Neuronal stem cell (in vitro differentiated cells): ENCODE measurements around the gene KTN1.

Source experiments
- DNase-seq: peaks from one replicate; pipeline ENCODE4 v3.0.0-alpha.2; 2013; ENCODE audit warnings: low spot score
- H2AFZ ChIP-seq: one replicate; pipeline ENCODE4 v1.6.1; 2013; ENCODE audit warnings: mild to moderate bottlenecking, low read length, inconsistent platforms
- H2AK5ac ChIP-seq: 2 replicates; pipeline ENCODE4 v1.6.1; 2013; ENCODE audit warnings: low read depth, mild to moderate bottlenecking, inconsistent platforms, low read length, moderate library complexity, mixed read lengths
- H2BK120ac ChIP-seq: 2 replicates; pipeline ENCODE4 v1.6.1; 2013; ENCODE audit warnings: low read depth, mild to moderate bottlenecking, inconsistent platforms, low read length, moderate library complexity, mixed read lengths
- H2BK12ac ChIP-seq: one replicate; pipeline ENCODE4 v1.6.1; 2013; ENCODE audit warnings: low read length, inconsistent platforms
- H2BK15ac ChIP-seq: 2 replicates; pipeline ENCODE4 v1.6.1; 2013; ENCODE audit warnings: mild to moderate bottlenecking, low read length, inconsistent platforms, mixed read lengths
- H2BK5ac ChIP-seq: one replicate; pipeline ENCODE4 v1.6.1; 2013; ENCODE audit warnings: inconsistent platforms, mild to moderate bottlenecking, low read length, moderate library complexity
- H3K14ac ChIP-seq: one replicate; pipeline ENCODE4 v1.6.1; 2013; ENCODE audit warnings: low read length, inconsistent platforms
- H3K18ac ChIP-seq: 2 replicates; pipeline ENCODE4 v1.6.1; 2013; ENCODE audit warnings: low read length, inconsistent platforms
- H3K23ac ChIP-seq: 2 replicates; pipeline ENCODE4 v1.6.1; 2013; ENCODE audit warnings: low read depth, mild to moderate bottlenecking, mixed read lengths, low read length, inconsistent platforms; ENCODE audit not compliant: poor library complexity
- H3K27ac ChIP-seq: replicated peaks from 3 replicates; pipeline ENCODE4 v1.5.1; 2013; ENCODE audit warnings: low read length, inconsistent platforms
- H3K27me3 ChIP-seq, 3 experiments: 2 replicates each; pipeline ENCODE4 v1.6.1; 2013; ENCODE audit warnings: low read length in 3 of 3, mild to moderate bottlenecking in 2 of 3, inconsistent platforms in 1 of 3, low read depth in 1 of 3, mixed read lengths in 1 of 3, moderate library complexity in 1 of 3; ENCODE audit not compliant: control insufficient read depth in 3 of 3, insufficient read depth in 3 of 3
- H3K36me3 ChIP-seq, 2 donors: replicated peaks in 1 of 2; 2 replicates each; pipeline ENCODE4 v1.6.1; 2013; ENCODE audit warnings: low read length in 2 of 2; ENCODE audit not compliant: control insufficient read depth in 2 of 2, insufficient read depth in 2 of 2
- H3K4ac ChIP-seq: 2 replicates; pipeline ENCODE4 v1.6.1; 2013; ENCODE audit warnings: inconsistent platforms, mild to moderate bottlenecking, low read length, moderate library complexity
- H3K4me1 ChIP-seq, 2 donors: 1 replicate in 1 of 2; 2 replicates in 1 of 2; pipeline ENCODE4 v1.6.1; 2013; ENCODE audit warnings: low read length in 2 of 2, low read depth in 1 of 2; ENCODE audit not compliant: control insufficient read depth in 2 of 2, insufficient read depth in 1 of 2
- H3K4me2 ChIP-seq: one replicate; pipeline ENCODE4 v1.6.1; 2013; ENCODE audit warnings: mild to moderate bottlenecking, low read length, inconsistent platforms; ENCODE audit not compliant: insufficient read depth, poor library complexity, severe bottlenecking
- H3K4me3 ChIP-seq, 2 donors: 2 replicates each; pipeline ENCODE4 v1.5.1; 2013; ENCODE audit warnings: low read length in 2 of 2, mild to moderate bottlenecking in 2 of 2, inconsistent platforms in 1 of 2, moderate library complexity in 1 of 2
- H3K79me1 ChIP-seq: one replicate; pipeline ENCODE4 v1.6.1; 2013; ENCODE audit warnings: low read depth, mild to moderate bottlenecking, inconsistent platforms, low read length, moderate library complexity
- H3K9ac ChIP-seq: one replicate; pipeline ENCODE4 v1.6.1; 2013; ENCODE audit warnings: mild to moderate bottlenecking, low read depth, low read length, inconsistent platforms; ENCODE audit not compliant: poor library complexity
- H3K9me3 ChIP-seq, 2 donors: replicated peaks in 1 of 2; 2 replicates each; pipeline versions ENCODE3 to v1.6.1; 2013; ENCODE audit warnings: low read length in 2 of 2, mild to moderate bottlenecking in 2 of 2, inconsistent platforms in 1 of 2, low read depth in 1 of 2, mixed read lengths in 1 of 2, moderate library complexity in 1 of 2; ENCODE audit not compliant: control insufficient read depth in 2 of 2, insufficient read depth in 1 of 2
- H4K8ac ChIP-seq: one replicate; pipeline ENCODE4 v1.6.1; 2013; ENCODE audit warnings: low read depth, mild to moderate bottlenecking, inconsistent platforms, low read length, moderate library complexity
- H4K91ac ChIP-seq: one replicate; pipeline ENCODE4 v1.6.1; 2013; ENCODE audit warnings: low read length, low read depth, mild to moderate bottlenecking, inconsistent platforms; ENCODE audit not compliant: poor library complexity
- WGBS, 2 donors: extraction: QIAGEN DNeasy Blood & Tissue Kit; methylation state at CpG; one replicate each; pipeline ENCODE4 v1.1.7; 2013; ENCODE audit warnings: missing lambda C conversion rate in 2 of 2, mixed read lengths in 1 of 2; ENCODE audit not compliant: insufficient read length in 2 of 2, insufficient replicate concordance in 1 of 2; ENCODE audit errors: extremely low coverage in 2 of 2; 5-methylcytosine and 5-hydroxymethylcytosine counted together

The KTN1 gene

GRCh38 chr14:55667801-55668200, 87.8 kb downstream of the KTN1 start:
- Histone ChIP-seq H3K27ac (no peak overlapping the region), H2AFZ (no peak overlapping the region)
- WGBS, 2 donors: no CpG with 5 or more reads among the region's 2 CpGs

GRCh38 chr14:55671641-55672040, 91.6 kb downstream of the KTN1 start:
- no peak overlapping the region for H3K23ac ChIP-seq
- H3K4me3 ChIP-seq: no peak overlapping the region
- no peak overlapping the region for H4K8ac ChIP-seq
- no peaks in the 10 kb centered on the region for H3K4me1 ChIP-seq
- peaks cover 0 to 2% (median 0%) of the 10 kb centered on the region in 3 experiments for H3K27me3 ChIP-seq
- H3K4ac ChIP-seq: no peak overlapping the region
- no peak overlapping the region for H2AK5ac ChIP-seq
- H3K79me1 ChIP-seq: no peaks in the 10 kb centered on the region
- H2AFZ ChIP-seq: no peak overlapping the region
- H2BK15ac ChIP-seq: no peak overlapping the region
- no peak overlapping the region for H3K4me2 ChIP-seq
- peaks cover 9 to 90% of the 10 kb centered on the region in 2 donors for H3K36me3 ChIP-seq
- no peak overlapping the region for H3K18ac ChIP-seq
- no peak overlapping the region for H2BK12ac ChIP-seq
- WGBS, 2 donors: no CpG with 5 or more reads among the region's 2 CpGs
- H2BK5ac ChIP-seq: no peak overlapping the region
- H2BK120ac ChIP-seq: no peak overlapping the region
- H3K14ac ChIP-seq: no peak overlapping the region
- no peak overlapping the region for H3K9ac ChIP-seq
- peaks cover 0 to under 1% of the 10 kb centered on the region in 2 donors for H3K9me3 ChIP-seq
- no peak overlapping the region for H3K27ac ChIP-seq
- H4K91ac ChIP-seq: no peak overlapping the region
- no peak for DNase-seq

More at GRCh38 chr14:55667801-55668200, 87.8 kb downstream of the KTN1 start:
- Histone ChIP-seq H2BK120ac (no peak overlapping the region), H3K9me3 (no peaks in the 10 kb centered on the region), H3K27me3 (peaks cover 0 to 2% (median 0%) of the 10 kb centered on the region in 3 experiments), H3K4me1 (no peaks in the 10 kb centered on the region), H3K18ac (no peak overlapping the region), H3K79me1 (no peaks in the 10 kb centered on the region), H3K36me3 (peaks cover 2 to 77% of the 10 kb centered on the region in 2 donors), H2BK12ac (no peak overlapping the region), H3K4me2 (no peak overlapping the region), H3K23ac (no peak overlapping the region), H3K4me3 (no peak overlapping the region), H2BK15ac (no peak overlapping the region), H3K4ac (no peak overlapping the region), H2BK5ac (no peak overlapping the region), H3K9ac (no peak overlapping the region), H2AK5ac (no peak overlapping the region), H4K91ac (no peak overlapping the region), H4K8ac (no peak overlapping the region), H3K14ac (no peak overlapping the region)
- DNase-seq: no peak

GRCh38 chr14:55673048-55673447, 93.0 kb downstream of the KTN1 start:
- Histone ChIP-seq H3K4me1 (no peaks in the 10 kb centered on the region), H2AFZ (no peak overlapping the region), H3K4ac (no peak overlapping the region)

GRCh38 chr14:55681096-55681495, 101.1 kb downstream of the KTN1 start:
- no peak overlapping the region for H3K23ac ChIP-seq
- no peak overlapping the region for H2AFZ ChIP-seq
- H3K4me2 ChIP-seq: no peak overlapping the region
- no peak overlapping the region for H3K14ac ChIP-seq
- no peaks in the 10 kb centered on the region for H3K4me1 ChIP-seq
- H2BK15ac ChIP-seq: no peak overlapping the region
- H3K27me3 ChIP-seq: no peaks in the 10 kb centered on the region
- whole genome bisulfite sequencing, 2 donors: no CpG with 5 or more reads among the region's 2 CpGs
- no peak overlapping the region for H2BK12ac ChIP-seq
- no peak overlapping the region for H3K4me3 ChIP-seq
- no peak overlapping the region for H4K8ac ChIP-seq
- H3K18ac ChIP-seq: no peak overlapping the region
- no peak overlapping the region for H3K4ac ChIP-seq
- H2BK120ac ChIP-seq: no peak overlapping the region
- no peak overlapping the region for H3K27ac ChIP-seq
- H2BK5ac ChIP-seq: no peak overlapping the region
- no peaks in the 10 kb centered on the region for H3K79me1 ChIP-seq
- H2AK5ac ChIP-seq: no peak overlapping the region
- H4K91ac ChIP-seq: no peak overlapping the region
- peaks cover 2 to 20% of the 10 kb centered on the region in 2 donors for H3K9me3 ChIP-seq
- H3K9ac ChIP-seq: no peak overlapping the region
- no peak for DNase-seq
- H3K36me3 ChIP-seq: peaks cover 10 to 99% of the 10 kb centered on the region in 2 donors

More at GRCh38 chr14:55673048-55673447, 93.0 kb downstream of the KTN1 start:
- Histone ChIP-seq H3K27ac (no peak overlapping the region), H4K91ac (no peak overlapping the region), H3K4me3 (no peak overlapping the region), H3K9ac (no peak overlapping the region), H3K14ac (no peak overlapping the region), H2BK5ac (no peak overlapping the region), H2AK5ac (no peak overlapping the region), H3K4me2 (no peak overlapping the region), H4K8ac (no peak overlapping the region), H3K23ac (no peak overlapping the region), H3K27me3 (peaks cover 0 to 2% (median 0%) of the 10 kb centered on the region in 3 experiments), H3K18ac (no peak overlapping the region), H3K36me3 (peaks cover 9 to 93% of the 10 kb centered on the region in 2 donors), H3K79me1 (no peaks in the 10 kb centered on the region), H3K9me3 (peaks cover 0 to 9% of the 10 kb centered on the region in 2 donors), H2BK120ac (no peak overlapping the region), H2BK15ac (no peak overlapping the region), H2BK12ac (no peak overlapping the region)
- DNase-seq: no peak
- WGBS, 2 donors: no CpG with 5 or more reads among the region's 2 CpGs
